GM10266 (cell line): Measurements from ENCODE around the gene FOXP2.
"Not testable (repeated sequence)": the region's sequence is repeated elsewhere in the genome, so short reads cannot be mapped to it uniquely, and the experiment has no call there.

Experiments used
- DNase-seq: peaks from one replicate; pipeline ENCODE4 v3.0.0; 2012; ENCODE audit errors: extremely low spot score
- CTCF ChIP-seq: IDR thresholded peaks from 2 replicates; pipeline ENCODE4 v1.5.1; 2012; ENCODE audit warnings: mild to moderate bottlenecking, low read depth; ENCODE audit not compliant: control insufficient read depth, insufficient read depth; ENCODE audit errors: missing control alignments

FOXP2 gene

GRCh38 chr7:114507381-114507780, 92.8 kb downstream of the FOXP2 start:
- no peak for DNase-seq
- TF ChIP-seq CTCF, result no peak

GRCh38 chr7:114508086-114508485, 93.5 kb downstream of the FOXP2 start:
- no peak for DNase-seq
- no peak for TF ChIP-seq CTCF

GRCh38 chr7:114510824-114511223, 96.2 kb downstream of the FOXP2 start:
- not testable (repeated sequence) for DNase-seq

GRCh38 chr7:114519240-114519639, 104.6 kb downstream of the FOXP2 start:
- no peak for TF ChIP-seq CTCF

GRCh38 chr7:114522081-114522480, 107.5 kb downstream of the FOXP2 start:
- TF ChIP-seq CTCF, result no peak
- no peak for DNase-seq

More at GRCh38 chr7:114519240-114519639, 104.6 kb downstream of the FOXP2 start:
- DNase-seq, result no peak

GRCh38 chr7:114527589-114527988, 113.0 kb downstream of the FOXP2 start:
- DNase-seq, result no peak
- no peak for TF ChIP-seq CTCF

GRCh38 chr7:114530057-114530611, 115.5 kb downstream of the FOXP2 start:
- DNase-seq, result no peak
- TF ChIP-seq CTCF, result no peak

- no peak for DNase-seq
- TF ChIP-seq CTCF, result no peak
These were observed 116.7 kb downstream of the FOXP2 start for GRCh38 chr7:114531326-114531725.
